Measurements from ENCODE around the gene YKT6. TPM values are rescaled to one million over a fixed set of nuclear protein-coding genes. Genes with fewer than 3 reads are reported as not detected.

YKT6 gene
- total and polyA plus RNA-seq, 2 of the 8 experiments (the other 6 are each of a cell fraction or from before 2014, with no cell fraction given): 75.3 to 103 TPM

DNA sequence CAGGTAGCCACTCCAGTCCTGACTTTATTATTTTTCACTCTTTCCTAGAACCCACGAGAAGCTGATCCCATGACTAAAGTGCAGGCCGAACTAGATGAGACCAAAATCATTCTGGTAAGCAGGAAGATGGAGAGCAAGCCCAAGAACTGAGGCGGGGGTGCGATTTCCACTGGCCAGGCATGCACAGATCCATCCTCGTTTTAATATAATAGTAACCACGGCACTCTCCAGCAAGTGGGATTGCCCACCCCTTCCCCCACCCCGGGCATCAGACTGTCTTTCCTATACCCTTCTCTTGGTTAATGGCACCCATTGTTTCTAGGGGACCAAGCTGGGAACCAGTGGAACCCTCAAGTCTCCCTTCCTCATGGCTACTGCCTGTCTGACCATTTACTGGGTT is 7.3 kb downstream of the YKT6 start (continued):
- TF ChIP-seq HDAC6 (IDR thresholded peaks at IDR 0.05; ENCODE audit: low read depth, low read length): no peak
- TF ChIP-seq CBX5 (IDR thresholded peaks at IDR 0.05; ENCODE audit: low read depth, low read length): no peak
- TF ChIP-seq, protein P1, sequence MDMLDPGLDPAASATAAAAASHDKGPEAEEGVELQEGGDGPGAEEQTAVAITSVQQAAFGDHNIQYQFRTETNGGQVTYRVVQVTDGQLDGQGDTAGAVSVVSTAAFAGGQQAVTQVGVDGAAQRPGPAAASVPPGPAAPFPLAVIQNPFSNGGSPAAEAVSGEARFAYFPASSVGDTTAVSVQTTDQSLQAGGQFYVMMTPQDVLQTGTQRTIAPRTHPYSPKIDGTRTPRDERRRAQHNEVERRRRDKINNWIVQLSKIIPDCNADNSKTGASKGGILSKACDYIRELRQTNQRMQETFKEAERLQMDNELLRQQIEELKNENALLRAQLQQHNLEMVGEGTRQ (IDR thresholded peaks at IDR 0.05; ENCODE audit: low read length): no peak
- TF ChIP-seq CHD2 (IDR thresholded peaks at IDR 0.05; ENCODE audit: low read length): no peak

Data from H1 (cell line).